Measurements from ENCODE around the gene KRT7.
"Not testable (repeated sequence)": the region's sequence is repeated elsewhere in the genome, so short reads cannot be mapped to it uniquely, and the experiment has no call there.

KRT7 gene

GRCh38 chr12:52255926-52256583, 23.0 kb downstream of the KRT7 start:
- DNase-seq (ENCODE audit: low read depth, low spot score): no peak

GRCh38 chr12:52256584-52256935, 23.5 kb downstream of the KRT7 start:
- no peak for DNase-seq (ENCODE audit: low read depth, low spot score)

- no peak for DNase-seq (ENCODE audit: low read depth, low spot score)
Observed at GRCh38 chr12:52257074-52257551, 24.1 kb downstream of the KRT7 start.

- not testable (repeated sequence) for DNase-seq (ENCODE audit: low read depth, low spot score)
Observed at GRCh38 chr12:52257922-52258321, 24.9 kb downstream of the KRT7 start.

GRCh38 chr12:52258335-52258901, 25.4 kb downstream of the KRT7 start:
- peak; percentile 64 for DNase-seq (ENCODE audit: low read depth, low spot score)

- DNase-seq (ENCODE audit: low read depth, low spot score): peak; percentile 32
Observed at GRCh38 chr12:52259657-52260243, 26.7 kb downstream of the KRT7 start.

- peak; percentile 48 for DNase-seq (ENCODE audit: low read depth, low spot score)
Observed at GRCh38 chr12:52260361-52261207, 27.5 kb downstream of the KRT7 start.

GRCh38 chr12:52261208-52261484, 28.1 kb downstream of the KRT7 start:
- no peak for DNase-seq (ENCODE audit: low read depth, low spot score)

- no peak for DNase-seq (ENCODE audit: low read depth, low spot score)
Observed at GRCh38 chr12:52262286-52262685, 29.2 kb downstream of the KRT7 start.

GRCh38 chr12:52263761-52264434, 30.9 kb downstream of the KRT7 start:
- DNase-seq (ENCODE audit: low read depth, low spot score): no peak

- no peak for DNase-seq (ENCODE audit: low read depth, low spot score)
Observed at GRCh38 chr12:52264435-52264825, 31.4 kb downstream of the KRT7 start.

GRCh38 chr12:52266514-52266913, 33.5 kb downstream of the KRT7 start:
- DNase-seq (ENCODE audit: low read depth, low spot score): no peak

GRCh38 chr12:52267266-52267665, 34.2 kb downstream of the KRT7 start:
- no peak for DNase-seq (ENCODE audit: low read depth, low spot score)

- DNase-seq (ENCODE audit: low read depth, low spot score): no peak
Observed at GRCh38 chr12:52267699-52268098, 34.7 kb downstream of the KRT7 start.

GRCh38 chr12:52268212-52268611, 35.2 kb downstream of the KRT7 start:
- DNase-seq (ENCODE audit: low read depth, low spot score): peak; percentile 72

GRCh38 chr12:52270541-52271070, 37.6 kb downstream of the KRT7 start:
- DNase-seq (ENCODE audit: low read depth, low spot score): no peak

GRCh38 chr12:52271158-52271557, 38.1 kb downstream of the KRT7 start:
- DNase-seq (ENCODE audit: low read depth, low spot score): no peak

- no peak for DNase-seq (ENCODE audit: low read depth, low spot score)
Observed at GRCh38 chr12:52274521-52275120, 41.6 kb downstream of the KRT7 start, which contains the start of gene KRT86. Gene KRT86, plus strand, starts transcription at chr12:52274645. Its CDS starts 27,272 bp downstream, at chr12:52301917.

- no peak for DNase-seq (ENCODE audit: low read depth, low spot score)
Observed at GRCh38 chr12:52275686-52276085, 42.6 kb downstream of the KRT7 start.

- no peak for DNase-seq (ENCODE audit: low read depth, low spot score)
Observed at GRCh38 chr12:52277486-52278245, 44.6 kb downstream of the KRT7 start.
